Sciatic nerve (tissue), 2 donors: ENCODE data around the gene GNAO1. TPM values are rescaled to one million over a fixed set of nuclear protein-coding genes. Genes with fewer than 3 reads are reported as not detected.

Experiments used
- ATAC-seq: fragments of 200-7000 bp; cut with Tn5 transposase; one replicate; pipeline ENCODE4 v1.9.1; 2020; ENCODE audit warnings: mild to moderate bottlenecking, moderate library complexity
- DNase-seq: peaks from one replicate; pipeline ENCODE4 v3.0.0-alpha.2; 2020; ENCODE audit warnings: low spot score
- intact Hi-C: fragments of 100-400 bp; cut with DNase I; formaldehyde crosslinking; loops from one replicate; pipeline ENCODE4 v1.14.2; 2022
- total RNA-seq: library from RNA; stranded (reverse); fragmentation: NEBNext Ultra II Directional; extraction: Animal tissue kit (Norgen Biotek cat#: 25700); gene quantifications from one replicate; pipeline ENCODE4 v1.2.1, GENCODE V29; 2021
- donor health status: DM: no; HTN: no; CAD: no.
- donor health status: DM: no; HTN: no; CAD: no.

Gene GNAO1
- total RNA-seq, 1 donor from 2014 or later = 7.9 TPM

DNA sequence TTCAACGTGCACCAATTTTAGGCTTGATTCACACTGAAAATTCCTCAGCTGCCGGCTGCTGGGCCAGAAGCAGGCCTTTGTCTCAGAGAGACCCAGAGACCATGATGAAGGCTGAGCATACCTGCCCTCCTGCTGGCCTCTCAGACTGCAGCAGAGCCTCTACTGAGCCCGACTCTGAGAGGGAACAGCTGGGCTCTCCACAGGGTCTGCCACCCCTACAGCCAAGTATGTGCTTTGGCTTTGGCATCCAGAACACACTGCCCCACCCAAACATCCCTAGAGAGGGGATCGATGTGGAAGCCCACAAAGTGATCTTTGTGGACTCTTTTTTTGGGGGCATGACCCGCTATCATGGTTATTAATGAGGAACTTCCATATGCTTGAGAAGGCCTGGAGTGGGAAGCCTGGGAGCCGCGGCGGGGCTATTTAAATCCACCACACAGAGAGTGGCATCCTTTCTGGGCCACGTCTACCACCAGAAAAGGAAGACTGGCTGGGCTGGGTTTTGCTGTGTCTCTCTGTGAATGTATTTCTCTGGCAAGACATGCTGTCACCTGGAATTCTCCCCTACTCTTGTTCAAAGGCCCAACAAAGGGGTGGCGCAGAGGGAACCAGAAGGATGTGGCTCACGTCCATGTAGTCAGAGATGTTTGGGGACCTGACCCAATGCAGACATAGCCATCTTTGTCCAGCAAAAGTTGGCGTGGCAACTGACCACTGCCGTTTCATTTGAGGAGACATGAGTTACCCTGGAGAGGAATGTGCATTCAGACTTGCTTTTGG is 69.3 kb downstream of the GNAO1 start:
- no peak for DNase-seq
- intact Hi-C loops = no loop called here
- no peak for ATAC-seq

DNA sequence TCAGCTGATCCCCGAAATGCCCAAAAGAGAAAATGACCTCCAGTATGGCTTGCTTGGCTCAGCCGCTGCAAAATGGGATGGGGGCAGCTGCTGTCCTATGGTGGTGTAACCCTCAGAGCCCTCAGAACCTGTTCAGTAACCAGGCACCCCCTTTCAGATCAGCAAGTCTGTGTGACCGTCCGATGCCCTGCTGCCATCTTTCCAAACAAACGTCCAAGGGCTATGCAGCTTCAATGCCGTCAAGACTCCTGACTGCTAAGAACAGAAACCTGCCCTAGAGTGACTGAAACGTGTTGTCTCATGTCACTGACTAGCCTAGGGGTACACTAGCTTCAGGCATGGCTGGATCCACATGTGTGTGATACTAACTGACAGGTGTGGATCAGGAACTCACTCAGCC is 70.4 kb downstream of the GNAO1 start:
- ATAC-seq = no peak
- intact Hi-C loops = no loop called here
- DNase-seq = peak; percentile 3

DNA sequence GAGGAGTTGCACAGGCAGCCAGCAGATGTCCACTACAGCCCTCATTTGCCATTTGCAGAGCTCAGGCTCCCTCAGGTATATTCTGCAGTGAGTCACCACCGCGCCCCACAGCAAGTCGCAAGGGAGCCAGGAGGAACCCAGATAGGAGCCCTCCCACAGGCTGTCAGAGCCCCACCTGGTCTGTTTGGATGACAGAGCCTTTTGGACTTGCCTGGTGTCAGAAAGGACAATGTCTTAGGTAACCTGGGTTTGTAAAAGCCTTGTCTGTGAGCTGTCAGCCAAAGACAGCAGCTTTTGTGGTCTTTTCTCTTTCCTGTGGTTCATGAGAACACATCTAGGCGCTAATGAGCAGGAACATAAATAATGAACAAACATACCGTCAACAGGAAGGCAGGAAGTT is 70.9 kb downstream of the GNAO1 start:
- ATAC-seq (peak; percentile 18), DNase-seq (peak; percentile 47)
- intact Hi-C loops = no loop called here

DNA sequence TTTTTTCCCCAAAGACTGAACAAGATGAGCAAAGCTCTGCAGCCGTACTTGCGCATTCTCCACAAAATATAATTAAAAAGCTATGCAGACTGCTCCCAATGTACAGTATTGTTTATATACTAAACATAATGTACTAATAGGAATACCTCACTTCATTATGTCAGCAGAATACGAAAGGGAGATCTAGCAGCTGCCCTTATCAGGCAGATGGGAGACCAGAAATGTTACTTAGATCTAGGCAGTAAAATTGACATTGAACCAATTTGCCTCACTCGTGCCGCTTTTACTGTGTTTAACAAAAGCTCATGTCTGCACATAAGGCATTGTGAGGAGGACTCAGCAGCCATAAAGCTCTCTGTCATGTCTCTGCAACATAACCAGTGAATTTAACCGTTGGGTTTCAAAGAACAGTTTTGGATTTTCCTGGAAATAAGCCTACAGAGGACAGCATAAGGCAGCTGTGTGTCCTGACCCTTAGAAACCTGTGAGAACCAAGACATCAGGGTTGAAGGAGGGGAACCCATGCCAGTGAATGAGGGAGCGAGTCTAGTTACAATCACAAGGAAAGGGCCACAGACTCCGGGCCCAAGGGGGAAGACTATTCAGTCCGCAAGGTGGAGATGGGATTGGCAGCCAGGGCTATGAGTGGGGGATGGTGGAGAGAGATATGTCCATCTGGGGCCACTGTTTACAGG is 71.4 kb downstream of the GNAO1 start:
- DNase-seq (no peak), ATAC-seq (no peak)
- intact Hi-C loops = no loop called here

DNA sequence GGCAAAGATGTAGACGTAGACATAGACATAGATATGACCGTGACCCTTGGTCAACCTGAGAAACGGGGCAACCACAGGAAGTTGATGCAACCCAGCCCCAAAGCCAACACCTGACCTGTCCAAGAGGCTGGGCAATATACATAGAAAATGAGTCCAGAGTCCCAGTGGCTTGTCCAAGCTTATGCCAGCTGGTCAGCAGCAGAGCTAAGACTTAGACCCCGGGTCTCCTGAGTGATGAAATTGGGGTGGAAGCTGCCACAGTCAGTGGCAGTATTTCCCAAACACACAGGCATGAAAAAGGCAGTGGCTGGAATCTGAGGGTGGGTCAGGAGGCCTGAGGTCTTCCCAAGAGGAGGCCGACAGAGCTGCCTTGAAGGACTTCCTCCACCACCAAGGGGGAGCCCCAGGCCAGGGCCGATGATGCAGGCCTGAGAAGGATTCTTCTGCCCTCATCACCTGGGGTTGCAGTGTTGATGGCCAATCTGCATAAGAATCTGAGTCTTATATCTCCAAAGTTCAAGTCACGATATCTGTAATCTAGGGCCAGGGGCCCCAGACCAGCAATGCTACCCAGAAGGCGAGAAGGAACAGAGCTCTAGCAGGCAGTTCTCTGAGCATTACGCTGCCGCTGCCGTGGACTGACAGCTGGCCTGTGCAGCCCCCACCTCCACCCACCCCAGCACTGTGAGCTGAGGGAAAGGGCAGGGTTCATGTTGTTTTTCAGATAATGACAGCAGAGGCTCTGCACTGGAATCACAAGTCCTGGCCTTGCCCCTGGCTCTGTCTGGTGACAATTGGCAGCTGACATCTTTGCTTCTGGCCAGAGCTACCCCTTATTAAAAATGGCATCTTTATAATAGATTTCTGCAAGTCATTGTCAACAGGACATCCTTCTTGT is 72.7 kb downstream of the GNAO1 start:
- intact Hi-C loops = no loop called here
- no peak for DNase-seq
- no peak for ATAC-seq

DNA sequence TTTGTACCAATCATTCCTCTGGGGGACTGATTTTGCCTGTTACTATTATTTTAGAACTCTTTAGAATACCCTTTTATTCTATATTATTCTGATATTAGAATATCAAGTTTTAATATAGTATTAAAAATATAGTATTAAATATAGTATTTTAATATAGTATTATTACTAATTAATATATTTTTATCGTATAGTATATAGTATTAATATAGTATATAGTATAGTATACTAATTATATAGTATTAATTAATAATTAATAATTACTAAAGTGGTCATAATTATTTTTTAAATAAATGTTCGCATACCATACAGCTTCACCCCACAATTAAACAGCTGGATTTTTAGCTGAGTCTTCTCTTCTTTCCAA is 73.3 kb downstream of the GNAO1 start:
- ATAC-seq (no peak), DNase-seq (no peak)
- intact Hi-C loops = no loop called here

DNA sequence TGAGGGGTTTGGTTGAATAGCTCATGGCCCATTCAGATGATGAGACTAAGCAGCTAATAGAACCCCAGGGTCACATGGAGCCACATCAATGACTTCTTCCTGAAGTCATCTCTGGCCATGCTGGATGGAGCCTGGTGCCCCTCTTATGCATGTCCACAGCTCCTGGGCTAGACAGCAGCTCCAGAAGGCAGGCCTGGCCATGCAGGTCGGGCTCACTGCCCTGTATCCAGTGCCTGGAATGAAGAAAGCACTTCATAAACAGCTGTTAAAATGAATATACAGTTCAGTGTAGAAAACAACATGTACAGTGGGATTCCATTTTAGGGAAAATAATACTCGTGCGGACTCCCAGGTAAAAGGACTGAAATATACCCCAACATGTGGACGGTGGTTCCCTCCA is 73.9 kb downstream of the GNAO1 start:
- ATAC-seq (no peak), DNase-seq (no peak)
- intact Hi-C loops = no loop called here

DNA sequence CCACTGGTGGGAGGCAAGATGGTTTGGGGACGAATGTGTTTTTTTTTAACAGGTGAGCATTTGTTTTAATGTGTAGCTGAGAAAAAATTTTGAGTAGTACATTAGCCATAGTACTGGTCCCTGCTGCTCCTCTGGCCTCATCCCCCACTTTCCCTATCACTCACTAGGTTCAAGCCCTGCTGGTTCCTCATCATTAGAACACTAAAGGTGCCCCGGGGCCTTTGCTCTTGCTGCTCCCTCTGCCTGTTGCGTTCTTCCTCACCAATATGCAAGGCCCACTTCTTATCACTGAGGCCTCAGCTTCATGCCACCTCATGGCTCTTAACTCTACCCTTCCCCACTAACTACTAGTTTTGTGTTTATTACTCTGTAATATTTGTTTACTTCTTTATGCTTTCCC is 74.5 kb downstream of the GNAO1 start:
- ATAC-seq (no peak), DNase-seq (no peak)
- intact Hi-C loops = no loop called here

DNA sequence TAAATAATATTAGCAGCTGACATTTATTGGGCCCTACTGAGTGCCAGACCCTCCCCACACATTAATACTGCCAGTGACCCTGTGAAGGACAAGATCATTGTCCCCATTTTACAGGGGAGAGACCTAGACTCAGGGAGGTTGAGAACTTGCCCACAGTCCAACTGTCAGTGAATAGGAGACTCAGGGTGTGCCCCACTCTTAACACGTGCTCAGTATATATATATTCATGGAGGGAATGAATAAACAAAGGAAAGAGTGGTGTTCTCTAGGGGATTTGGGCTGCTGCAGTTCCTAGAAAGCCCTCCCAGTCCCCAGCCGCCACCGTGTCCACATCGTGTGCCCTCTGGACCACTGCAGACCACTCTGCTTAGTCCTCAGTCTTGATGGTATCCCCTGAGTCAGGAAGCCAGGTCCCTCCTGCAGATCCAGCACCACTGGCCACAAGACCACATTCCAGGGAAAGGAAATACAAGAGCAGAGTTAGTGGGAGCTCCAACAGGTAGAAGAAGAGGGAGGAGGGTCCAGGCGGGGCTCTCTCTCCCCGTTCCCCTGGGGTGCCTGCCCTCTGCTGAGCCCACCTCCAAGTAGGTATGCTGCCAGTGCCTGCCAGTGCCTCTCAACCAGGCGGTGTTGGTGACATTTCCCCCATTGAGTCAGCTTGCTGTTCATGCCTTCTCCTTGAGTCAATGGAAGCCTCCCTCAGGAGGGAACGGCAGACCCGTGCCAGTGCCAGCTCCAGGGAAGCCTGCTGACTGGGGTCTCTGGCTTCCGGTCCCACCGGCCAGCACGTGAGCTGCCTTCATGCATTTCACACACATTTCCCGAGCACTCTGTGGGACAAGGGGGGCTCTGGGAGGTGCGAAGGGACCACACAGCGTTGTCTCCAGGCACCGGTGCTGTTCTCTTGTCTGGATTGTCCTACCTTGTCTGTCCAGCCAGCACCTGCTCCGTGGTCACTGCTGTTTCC is 75.6 kb downstream of the GNAO1 start:
- intact Hi-C loops = no loop called here
- ATAC-seq (no peak), DNase-seq (peak; percentile 14)

DNA sequence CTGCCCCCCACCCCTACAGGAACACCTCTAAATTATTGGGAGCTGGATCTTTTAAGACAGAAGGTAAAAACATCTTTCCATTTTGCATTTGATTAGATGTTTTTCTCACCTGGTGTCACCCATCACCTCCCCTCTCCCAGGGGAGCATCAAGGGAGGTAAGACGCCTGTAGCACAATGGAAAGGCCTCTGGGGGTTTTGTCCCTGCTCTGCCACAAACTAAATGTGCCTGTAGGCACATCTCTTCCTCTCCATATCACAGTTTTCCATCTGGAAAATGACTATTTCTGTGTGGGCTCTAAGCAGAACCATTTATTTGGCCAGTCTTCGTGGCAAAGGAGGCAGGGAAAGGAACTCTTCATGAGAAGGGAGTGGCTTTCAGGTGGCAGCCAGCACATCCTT is 76.6 kb downstream of the GNAO1 start:
- no peak for ATAC-seq
- DNase-seq = no peak
- intact Hi-C loops = no loop called here

DNA sequence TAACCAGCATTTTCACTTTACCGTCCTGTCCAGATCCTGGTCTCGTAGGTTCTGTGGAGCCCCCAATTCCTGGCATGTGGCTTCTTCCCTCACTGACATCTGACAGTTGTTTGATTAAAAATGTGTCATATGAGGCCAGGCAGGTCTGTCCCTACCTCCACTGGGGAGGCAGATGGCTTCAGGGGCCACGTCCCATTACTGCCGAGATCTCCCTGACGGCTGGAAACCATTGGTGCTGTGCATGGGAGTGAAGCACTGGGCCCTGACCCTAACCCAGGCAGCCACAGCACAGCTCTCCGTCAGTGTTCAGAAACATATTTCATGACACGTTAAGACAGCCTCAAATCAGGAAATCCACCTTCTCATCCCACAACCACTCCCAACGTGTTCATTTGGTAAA is 77.5 kb downstream of the GNAO1 start:
- intact Hi-C loops = no loop called here
- DNase-seq (no peak), ATAC-seq (no peak)

DNA sequence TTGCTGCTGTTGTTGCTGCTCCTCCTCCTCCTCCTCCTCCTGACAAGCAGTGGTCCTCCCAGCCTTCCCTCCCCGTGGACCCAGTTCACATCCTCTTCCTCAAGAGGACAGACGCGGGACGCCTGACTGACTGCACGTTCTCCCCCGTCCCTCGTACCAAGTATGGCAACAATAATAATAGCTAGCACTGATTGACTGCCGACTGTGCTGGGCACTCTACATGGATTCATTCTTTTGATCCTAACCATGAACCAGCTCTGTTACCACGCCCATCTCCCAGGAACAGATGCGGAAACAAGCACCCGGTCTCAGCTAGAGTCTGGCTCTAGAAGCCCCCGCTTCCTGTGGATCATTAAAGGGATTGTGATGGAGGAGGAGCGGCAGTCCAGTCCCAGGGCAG is 78.0 kb downstream of the GNAO1 start:
- no peak for ATAC-seq
- DNase-seq = no peak
- intact Hi-C loops = no loop called here

DNA sequence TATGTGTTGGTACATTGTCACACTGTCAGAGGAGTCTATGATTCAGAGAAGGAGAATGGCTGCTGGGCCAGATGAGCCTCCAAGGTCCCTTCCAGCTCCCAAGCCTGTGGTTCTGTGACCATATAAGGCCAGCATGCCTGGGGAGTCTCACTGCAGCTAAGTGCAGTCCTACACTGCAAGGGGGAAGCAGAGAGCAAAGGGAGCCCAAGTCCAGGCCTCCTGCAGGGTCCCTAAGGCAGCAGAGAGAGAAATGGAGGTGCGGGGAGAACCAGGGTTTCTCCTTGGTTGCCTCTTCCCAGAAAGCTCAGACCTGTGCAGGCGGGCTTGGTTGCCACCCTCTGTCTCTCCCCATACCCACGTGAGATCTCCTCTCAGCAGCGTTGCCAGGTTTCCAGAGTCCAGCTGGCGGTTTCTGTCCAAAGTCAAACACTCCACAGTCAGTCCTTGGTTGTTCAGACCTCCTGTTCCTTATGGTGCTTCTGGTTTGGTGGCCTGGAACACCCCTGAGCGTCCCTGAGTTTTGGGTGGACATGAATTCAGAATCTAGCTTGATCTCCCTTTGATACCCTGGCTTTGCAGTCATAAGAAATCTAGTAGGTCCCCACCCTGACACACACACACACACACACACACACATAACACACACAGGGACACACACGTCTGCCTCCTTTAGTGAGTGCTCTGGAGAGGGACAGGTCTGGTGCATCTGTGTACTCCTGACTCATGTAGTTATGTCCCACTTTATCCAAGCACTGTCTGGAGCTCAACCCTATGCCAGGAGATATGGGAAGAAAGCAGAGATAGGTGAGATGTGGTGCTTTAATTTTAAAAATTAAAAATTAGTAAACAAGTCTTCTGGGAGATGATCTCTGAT is 78.8 kb downstream of the GNAO1 start:
- intact Hi-C loops = no loop called here
- ATAC-seq = peak; percentile 20
- DNase-seq = no peak

DNA sequence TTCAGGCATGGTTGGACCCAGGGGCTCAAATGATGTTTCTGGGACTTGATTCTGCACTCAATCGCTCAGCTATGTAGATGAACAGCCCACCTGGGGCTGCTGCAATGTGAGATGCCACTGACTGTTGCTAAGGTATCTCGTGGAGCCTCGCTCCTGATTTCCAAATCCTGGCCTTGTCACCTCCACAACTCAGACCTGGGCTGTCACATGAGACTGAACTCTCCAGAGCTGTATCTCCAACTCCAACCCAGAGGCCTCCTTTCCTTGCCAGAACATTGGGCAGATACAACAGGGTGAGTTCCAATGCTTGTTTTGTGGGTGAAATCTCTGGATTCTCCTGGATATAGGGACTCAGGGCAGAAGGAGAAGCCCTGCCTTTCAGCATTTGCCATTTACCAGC is 79.5 kb downstream of the GNAO1 start:
- intact Hi-C loops = no loop called here
- ATAC-seq (no peak), DNase-seq (no peak)

DNA sequence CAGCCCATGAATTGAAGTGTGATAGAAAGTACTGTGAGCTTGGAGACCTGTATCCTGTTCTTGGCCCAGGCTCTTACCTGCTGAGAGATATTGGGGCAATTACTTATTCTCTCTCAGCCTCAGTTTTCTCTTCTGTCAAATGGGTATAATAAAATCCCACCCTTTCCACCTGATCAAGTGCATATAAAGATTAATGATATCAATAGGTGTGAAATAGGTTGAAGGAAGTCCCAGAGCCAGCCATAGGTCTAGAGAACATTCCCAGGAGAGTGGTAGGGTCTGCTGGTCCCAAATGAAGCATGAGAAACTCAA is 81.2 kb downstream of the GNAO1 start:
- ATAC-seq = no peak

DNA sequence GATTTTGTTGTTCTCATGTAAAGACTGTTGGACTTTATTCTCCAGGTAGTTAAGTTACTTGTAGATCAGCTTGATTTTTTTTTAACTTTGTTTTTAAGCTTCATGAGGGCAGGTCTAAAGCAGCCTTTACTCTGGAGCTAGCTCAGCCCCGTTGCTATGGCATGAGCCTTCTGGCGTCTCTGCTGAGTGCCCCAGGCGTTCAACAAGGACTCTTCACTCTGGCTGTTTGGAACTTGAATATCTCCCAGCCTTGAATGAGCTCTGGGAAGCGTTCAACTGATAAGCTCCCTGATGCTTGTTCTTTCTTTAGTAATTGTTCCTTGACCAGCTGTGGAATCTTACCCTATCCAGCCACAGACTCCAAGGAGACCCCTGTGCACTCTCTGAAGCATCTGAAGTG is 82.3 kb downstream of the GNAO1 start:
- no peak for DNase-seq
- ATAC-seq = no peak
- intact Hi-C loops = no loop called here

More for the DNA sequence above, 81.2 kb downstream of the GNAO1 start:
- intact Hi-C loops = no loop called here
- no peak for DNase-seq

DNA sequence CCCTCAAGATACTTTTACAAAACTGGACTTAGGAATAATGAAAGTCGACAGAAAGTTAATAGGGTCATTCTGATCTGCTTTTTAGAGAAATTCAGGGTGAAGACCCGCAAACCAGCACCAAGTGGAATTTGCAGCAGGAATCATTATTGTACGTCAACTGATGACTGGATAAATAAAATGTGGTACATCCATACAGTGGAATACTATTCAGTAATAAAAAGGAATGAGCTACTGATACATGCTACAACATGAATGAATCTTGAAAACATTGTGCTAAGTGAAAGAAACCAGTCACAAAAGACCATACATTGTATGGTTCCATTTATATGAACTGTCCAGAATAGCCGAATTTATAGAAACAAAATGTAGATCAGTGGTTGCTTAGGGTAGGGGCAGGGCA is 83.1 kb downstream of the GNAO1 start:
- no peak for ATAC-seq
- intact Hi-C loops = no loop called here
- no peak for DNase-seq

DNA sequence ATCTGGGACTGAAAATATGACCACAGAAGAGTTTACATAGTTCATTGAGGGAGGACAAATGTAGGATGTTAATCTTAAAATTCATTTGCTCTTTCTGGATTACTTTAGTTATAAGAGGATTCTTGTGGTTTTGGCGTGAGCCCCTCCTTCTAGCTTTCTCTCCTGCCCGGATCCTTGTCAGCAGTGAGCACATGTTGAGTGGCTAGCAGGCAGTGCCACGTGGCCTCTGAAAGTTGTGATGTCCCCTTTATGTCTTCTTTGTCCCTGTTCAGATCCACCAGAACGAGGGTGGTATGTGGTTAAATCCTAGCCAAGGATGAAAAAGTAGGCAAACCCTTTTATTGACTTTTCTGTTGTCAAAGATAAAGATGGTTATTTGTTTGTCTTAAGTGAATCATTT is 83.8 kb downstream of the GNAO1 start:
- intact Hi-C loops = no loop called here
- DNase-seq = no peak
- no peak for ATAC-seq
